ENCODE measurements around the gene OOEP. TPM values are rescaled to one million over a fixed set of nuclear protein-coding genes. Genes with fewer than 3 reads are reported as not detected.
"Not testable (repeated sequence)": the region's sequence is repeated elsewhere in the genome, so short reads cannot be mapped to it uniquely, and the experiment has no call there.

OOEP gene
- total and polyA plus RNA-seq, 2 donors, result 0.24 TPM; not detected in 1

DNA sequence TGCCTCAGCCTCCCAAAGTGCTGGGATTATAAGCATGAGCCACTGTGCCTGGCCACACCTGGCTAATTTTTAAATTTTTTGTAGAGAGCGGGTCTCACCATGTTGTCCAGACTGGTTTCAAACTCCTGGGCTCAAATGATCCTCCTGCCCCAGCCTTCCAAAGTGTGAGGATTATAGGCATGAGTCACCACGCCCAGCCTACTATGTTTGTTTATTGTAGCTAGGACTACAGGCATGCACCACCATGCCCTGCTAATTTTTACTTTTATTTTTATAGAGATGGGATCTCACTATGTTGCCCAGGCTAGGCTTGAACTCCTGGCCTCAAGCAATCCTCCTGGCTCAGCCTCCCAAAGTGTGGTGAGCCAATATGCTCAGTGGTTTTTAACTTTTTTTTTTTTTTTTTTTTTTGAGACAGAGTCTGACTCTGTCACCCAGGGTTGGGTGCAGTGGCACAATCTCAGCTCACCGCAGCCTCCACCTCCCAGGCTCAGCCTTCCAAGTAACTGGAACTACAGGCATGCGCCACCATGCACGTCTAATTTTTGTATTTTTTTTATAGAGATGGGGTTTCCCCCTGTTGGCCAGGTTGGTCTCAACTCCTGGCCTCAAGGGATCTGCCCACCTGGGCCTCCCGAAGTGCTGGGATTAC is 12.9 kb upstream of the OOEP start:
- no peak for DNase-seq (ENCODE audit: extremely low spot score)
- 87% methylated on average over 6 of the region's 6 CpGs for WGBS
- H3K4me1 ChIP-seq (ENCODE audit: insufficient read depth), result no peaks in the 10 kb centered on the region
- H3K36me3 ChIP-seq (ENCODE audit: insufficient read depth), result no peaks in the 10 kb centered on the region
- H3K4me3 ChIP-seq (ENCODE audit: low read depth, low read length), result no peak overlapping the region
- no peak overlapping the region for H3K27ac ChIP-seq (ENCODE audit: low read depth)

DNA sequence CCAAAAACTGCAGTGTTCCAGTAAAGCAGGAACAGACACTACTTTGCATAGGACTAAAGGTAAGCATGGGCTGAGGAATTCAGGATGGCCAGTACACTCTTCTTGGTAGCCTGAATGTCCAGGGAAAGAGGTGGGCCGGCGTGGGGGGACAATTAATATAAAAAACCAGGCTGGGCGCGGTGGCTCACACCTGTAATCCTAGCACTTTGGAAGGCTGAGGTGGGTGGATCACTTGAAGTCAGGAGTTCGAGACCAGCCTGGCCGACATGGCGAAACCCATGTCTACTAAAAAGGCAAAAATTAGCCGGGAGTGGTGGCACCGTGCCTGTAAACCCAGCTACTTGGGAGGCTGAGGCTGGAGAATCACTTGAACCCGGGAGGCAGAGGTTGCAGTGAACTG is 11.8 kb upstream of the OOEP start:
- 95% methylated on average over 10 of the region's 10 CpGs for WGBS
- not testable (repeated sequence) for H3K36me3 ChIP-seq (ENCODE audit: insufficient read depth); H3K4me3 ChIP-seq (ENCODE audit: low read depth, low read length); DNase-seq (ENCODE audit: extremely low spot score); H3K4me1 ChIP-seq (ENCODE audit: insufficient read depth); H3K27ac ChIP-seq (ENCODE audit: low read depth)

DNA sequence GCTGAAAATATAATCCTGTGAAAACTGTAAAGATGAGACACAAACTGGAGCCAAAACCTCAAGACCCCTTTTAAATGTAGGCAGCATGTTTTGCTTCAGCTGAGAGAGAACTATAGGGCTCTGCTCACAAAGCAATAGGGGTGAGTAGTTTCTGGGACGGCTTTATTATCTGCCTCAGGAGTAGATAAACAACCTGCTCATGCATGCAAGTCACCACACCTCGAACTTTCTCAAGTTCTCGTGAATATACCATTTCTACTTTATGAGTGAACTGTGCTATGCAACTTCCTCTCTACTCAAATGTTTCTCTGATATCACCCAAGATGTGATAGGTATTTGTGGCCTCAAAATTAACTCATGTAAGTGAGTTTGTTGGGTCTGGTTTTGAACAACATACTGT is 7.5 kb upstream of the OOEP start:
- H3K36me3 ChIP-seq (ENCODE audit: insufficient read depth), result no peaks in the 10 kb centered on the region
- WGBS, result 36% methylated on average over 3 of the region's 3 CpGs
- H3K4me1 ChIP-seq (ENCODE audit: insufficient read depth), result no peaks in the 10 kb centered on the region
- no peak overlapping the region for H3K4me3 ChIP-seq (ENCODE audit: low read depth, low read length)
- no peak overlapping the region for H3K27ac ChIP-seq (ENCODE audit: low read depth)
- no peak for DNase-seq (ENCODE audit: extremely low spot score)

DNA sequence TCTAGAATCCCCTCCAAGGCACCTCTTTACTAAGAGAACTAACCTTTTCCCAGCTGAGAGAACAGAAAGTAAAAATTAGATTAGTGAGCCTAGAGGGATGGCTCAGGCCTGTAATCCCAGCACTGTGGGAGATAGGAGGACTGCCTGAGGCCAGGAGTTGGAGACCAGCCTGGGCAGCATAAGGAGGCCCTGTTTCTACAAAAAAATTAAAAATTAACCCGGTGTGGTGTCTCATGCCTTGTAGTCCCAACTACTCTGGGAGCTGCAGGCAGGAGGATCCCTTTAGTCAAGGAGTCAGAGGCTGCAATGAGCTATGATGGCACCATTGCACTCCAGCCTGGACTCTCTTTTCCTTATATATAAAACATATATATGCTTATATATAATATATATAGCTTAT is 5.5 kb upstream of the OOEP start:
- DNase-seq (ENCODE audit: extremely low spot score), result no peak
- H3K4me3 ChIP-seq (ENCODE audit: low read depth, low read length), result no peak overlapping the region
- H3K4me1 ChIP-seq (ENCODE audit: insufficient read depth), result no peaks in the 10 kb centered on the region
- H3K36me3 ChIP-seq (ENCODE audit: insufficient read depth), result no peaks in the 10 kb centered on the region
- WGBS, result 78% methylated on average over 1 of the region's 1 CpG
- no peak overlapping the region for H3K27ac ChIP-seq (ENCODE audit: low read depth)

DNA sequence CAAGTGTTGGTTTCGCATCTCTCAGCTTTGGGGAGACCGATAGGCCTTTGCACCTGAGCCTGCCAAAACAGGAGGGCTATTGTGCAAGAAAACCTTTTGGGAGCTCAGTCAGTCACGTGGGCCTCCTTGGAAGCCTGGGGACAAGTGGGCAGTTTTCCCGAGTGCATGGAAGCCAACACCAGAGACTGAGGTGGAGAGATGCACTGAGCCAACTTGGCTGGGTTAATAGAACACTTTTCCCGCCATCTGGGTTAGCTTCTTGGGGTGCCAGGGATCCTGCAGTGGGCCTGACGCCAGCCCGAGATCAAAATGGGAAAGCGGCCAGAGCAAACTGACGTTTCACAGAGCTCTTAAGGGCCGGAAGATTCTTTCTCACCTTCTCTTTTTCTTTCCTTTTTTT is 2.8 kb upstream of the OOEP start:
- no peak for DNase-seq (ENCODE audit: extremely low spot score)
- 74% methylated on average over 10 of the region's 10 CpGs for WGBS
- Histone ChIP-seq H3K4me3 (ENCODE audit: low read depth, low read length) (no peak overlapping the region), H3K36me3 (ENCODE audit: insufficient read depth) (no peaks in the 10 kb centered on the region), H3K4me1 (ENCODE audit: insufficient read depth) (no peaks in the 10 kb centered on the region), H3K27ac (ENCODE audit: low read depth) (no peak overlapping the region)

DNA sequence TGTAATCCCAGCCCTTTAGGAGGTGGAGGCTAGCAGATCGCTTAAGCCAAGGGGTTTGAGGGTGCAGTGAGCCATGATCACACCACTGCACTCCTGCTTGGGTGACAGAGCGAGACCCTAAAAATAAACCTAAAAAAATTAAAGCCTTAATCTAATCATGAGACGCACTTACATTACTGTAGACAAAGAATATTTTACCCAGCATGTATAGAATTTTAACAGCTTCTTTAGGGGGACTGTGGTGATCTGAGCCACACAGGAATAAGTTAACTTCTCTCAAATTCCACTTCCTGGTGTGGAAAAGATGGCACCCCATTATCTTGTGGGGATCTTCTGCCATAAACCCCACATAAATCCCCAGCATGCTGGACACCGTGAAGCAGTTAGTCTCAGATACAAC is 2.3 kb upstream of the OOEP start:
- H3K27ac ChIP-seq (ENCODE audit: low read depth), result no peak overlapping the region
- 98% methylated on average over 4 of the region's 4 CpGs for WGBS
- H3K4me3 ChIP-seq (ENCODE audit: low read depth, low read length), result no peak overlapping the region
- no peak for DNase-seq (ENCODE audit: extremely low spot score)
- H3K4me1 ChIP-seq (ENCODE audit: insufficient read depth), result no peaks in the 10 kb centered on the region
- no peaks in the 10 kb centered on the region for H3K36me3 ChIP-seq (ENCODE audit: insufficient read depth)

DNA sequence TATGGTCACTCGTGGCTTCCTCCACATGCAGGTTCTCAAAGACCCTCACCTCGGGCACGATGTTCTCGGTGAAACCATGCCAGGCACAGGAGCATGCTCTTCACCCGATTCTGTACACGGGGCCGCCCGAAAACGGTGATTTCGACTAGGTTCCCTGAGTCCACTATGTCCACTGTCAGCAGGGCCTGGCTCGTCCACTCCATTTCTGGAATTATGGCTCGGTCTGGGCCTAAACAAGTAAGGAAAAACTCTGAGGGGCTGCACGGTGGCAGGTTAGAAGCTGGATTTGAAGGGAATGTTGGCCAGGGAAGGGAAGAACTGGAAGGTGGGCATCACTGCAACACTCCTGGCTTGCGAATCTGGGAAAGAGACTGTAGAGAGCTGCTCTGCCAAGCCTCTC is 540 bp downstream of the OOEP start:
- Histone ChIP-seq H3K4me3 (ENCODE audit: low read depth, low read length) (no peak overlapping the region), H3K36me3 (ENCODE audit: insufficient read depth) (no peaks in the 10 kb centered on the region), H3K27ac (ENCODE audit: low read depth) (no peak overlapping the region), H3K4me1 (ENCODE audit: insufficient read depth) (no peaks in the 10 kb centered on the region)
- WGBS, result 95% methylated on average over 14 of the region's 14 CpGs
- no peak for DNase-seq (ENCODE audit: extremely low spot score)

DNA sequence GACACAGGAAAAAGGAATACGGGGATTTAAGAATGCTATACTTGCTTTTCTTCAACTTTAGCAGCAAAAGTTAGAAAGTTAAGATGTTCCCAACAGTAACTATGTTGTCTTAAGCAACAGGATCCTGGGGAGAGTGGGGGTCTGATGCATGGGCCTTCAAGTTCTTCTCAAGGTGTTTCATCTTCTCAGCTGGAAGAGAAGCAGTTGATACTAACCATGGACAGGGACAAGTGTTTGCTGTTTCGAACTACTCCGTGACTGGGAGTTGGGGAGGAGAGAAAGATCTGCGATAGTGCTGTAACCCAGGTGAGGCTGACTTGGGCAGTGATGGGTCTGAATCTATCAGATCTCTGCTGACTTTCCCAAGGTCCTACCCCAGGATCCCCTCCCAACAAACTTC is 1.0 kb downstream of the OOEP start:
- Histone ChIP-seq H3K4me1 (ENCODE audit: insufficient read depth) (no peaks in the 10 kb centered on the region), H3K27ac (ENCODE audit: low read depth) (no peak overlapping the region), H3K4me3 (ENCODE audit: low read depth, low read length) (no peak overlapping the region), H3K36me3 (ENCODE audit: insufficient read depth) (no peaks in the 10 kb centered on the region)
- no peak for DNase-seq (ENCODE audit: extremely low spot score)
- WGBS, result 87% methylated on average over 4 of the region's 4 CpGs

DNA sequence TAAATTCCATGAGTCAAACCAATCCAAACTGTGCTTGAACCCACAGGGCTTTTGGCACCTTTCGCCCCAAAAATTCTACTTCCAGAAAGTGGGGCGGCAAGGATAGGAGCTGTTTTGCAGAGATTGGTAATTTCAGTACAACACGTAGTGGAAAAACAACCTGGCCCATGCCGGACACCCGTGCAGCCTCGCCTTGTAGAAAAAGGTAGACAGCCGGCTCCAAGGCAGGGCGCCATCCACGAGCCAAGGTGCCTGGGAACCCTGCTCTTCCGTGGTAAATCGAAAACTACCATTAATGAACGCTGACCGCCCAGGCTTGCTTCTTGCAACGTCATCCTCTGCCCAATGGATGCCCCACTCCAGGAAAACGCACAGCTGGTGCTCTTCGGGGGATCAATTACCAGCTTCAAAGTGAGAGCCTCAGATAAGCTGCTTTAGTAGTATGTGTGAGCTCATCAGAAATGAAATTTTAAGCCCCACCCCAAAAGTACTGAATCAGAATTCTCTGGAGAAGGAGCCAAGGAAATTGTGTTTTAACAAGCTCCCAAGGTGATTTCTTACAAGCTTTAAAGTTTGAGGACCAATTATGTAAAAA is 1.8 kb downstream of the OOEP start:
- no peak overlapping the region for H3K27ac ChIP-seq (ENCODE audit: low read depth)
- H3K36me3 ChIP-seq (ENCODE audit: insufficient read depth), result no peaks in the 10 kb centered on the region
- 75% methylated on average over 16 of the region's 16 CpGs for WGBS

DNA sequence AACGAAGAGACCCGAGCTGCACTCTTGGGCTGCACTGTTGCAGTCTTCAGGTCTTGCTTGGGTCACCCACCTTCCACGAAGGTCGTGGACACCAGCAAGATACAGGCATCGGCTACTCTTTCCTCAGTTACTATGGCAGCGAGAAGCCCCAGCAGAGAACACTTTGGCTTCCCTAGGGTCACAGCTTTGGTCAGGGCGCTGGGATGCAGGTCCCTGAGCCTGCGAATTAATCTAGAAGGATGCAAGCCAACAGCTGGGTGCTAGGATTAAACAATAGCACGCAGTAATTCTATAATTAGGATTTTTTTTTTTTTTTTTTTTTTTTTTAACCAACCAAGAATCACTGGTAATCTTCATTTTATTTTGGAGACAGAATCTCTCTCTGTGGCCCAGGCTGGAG is 5.1 kb downstream of the OOEP start:
- no peak overlapping the region for H3K27ac ChIP-seq (ENCODE audit: low read depth)
- no peaks in the 10 kb centered on the region for H3K4me1 ChIP-seq (ENCODE audit: insufficient read depth)
- DNase-seq (ENCODE audit: extremely low spot score), result no peak
- 92% methylated on average over 9 of the region's 9 CpGs for WGBS
- H3K36me3 ChIP-seq (ENCODE audit: insufficient read depth), result no peaks in the 10 kb centered on the region
- H3K4me3 ChIP-seq (ENCODE audit: low read depth, low read length), result no peak overlapping the region

More for the DNA sequence above, 1.8 kb downstream of the OOEP start:
- DNase-seq (ENCODE audit: extremely low spot score), result no peak
- H3K4me1 ChIP-seq (ENCODE audit: insufficient read depth), result no peaks in the 10 kb centered on the region
- no peak overlapping the region for H3K4me3 ChIP-seq (ENCODE audit: low read depth, low read length)

DNA sequence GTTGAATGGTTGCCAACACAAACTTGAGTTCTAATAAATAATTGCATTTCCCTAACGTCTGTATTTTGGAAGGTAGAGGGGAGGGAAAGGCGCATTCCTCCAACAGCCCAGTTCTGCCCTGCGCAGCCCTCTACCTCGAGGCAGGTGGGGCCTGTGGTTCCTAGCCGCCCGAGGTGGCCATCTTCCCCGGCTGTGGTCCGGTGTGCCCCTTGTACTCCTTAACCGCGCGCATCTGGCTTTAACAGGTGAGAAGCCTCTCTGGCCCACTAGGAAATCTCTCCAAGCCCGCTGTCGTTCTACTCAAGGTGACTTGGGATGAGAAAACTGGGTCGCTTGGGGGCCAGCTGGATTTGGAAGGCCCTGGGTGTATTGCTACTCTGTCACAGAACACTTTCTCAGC is 5.6 kb downstream of the OOEP start:
- 88% methylated on average over 14 of the region's 14 CpGs for WGBS
- no peak overlapping the region for H3K4me3 ChIP-seq (ENCODE audit: low read depth, low read length)
- H3K27ac ChIP-seq (ENCODE audit: low read depth), result no peak overlapping the region
- DNase-seq (ENCODE audit: extremely low spot score), result no peak
- no peaks in the 10 kb centered on the region for H3K36me3 ChIP-seq (ENCODE audit: insufficient read depth)
- no peaks in the 10 kb centered on the region for H3K4me1 ChIP-seq (ENCODE audit: insufficient read depth)

DNA sequence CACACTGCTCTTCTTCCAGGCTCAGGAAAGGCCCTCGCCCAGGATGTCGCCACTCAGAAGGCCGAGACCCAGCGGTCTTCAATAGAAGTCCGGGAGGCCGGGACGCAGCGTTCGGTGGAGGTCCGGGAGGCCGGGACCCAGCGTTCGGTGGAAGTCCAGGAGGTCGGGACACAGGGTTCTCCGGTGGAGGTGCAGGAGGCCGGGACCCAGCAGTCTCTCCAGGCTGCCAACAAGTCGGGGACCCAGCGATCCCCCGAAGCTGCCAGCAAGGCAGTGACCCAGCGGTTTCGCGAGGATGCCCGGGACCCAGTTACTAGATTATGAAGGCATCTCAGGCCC is 6.2 kb downstream of the OOEP start:
- 95% methylated on average over 23 of the region's 23 CpGs for WGBS
- Histone ChIP-seq H3K4me1 (ENCODE audit: insufficient read depth) (no peaks in the 10 kb centered on the region), H3K27ac (ENCODE audit: low read depth) (no peak overlapping the region), H3K36me3 (ENCODE audit: insufficient read depth) (no peaks in the 10 kb centered on the region), H3K4me3 (ENCODE audit: low read depth, low read length) (no peak overlapping the region)
- no peak for DNase-seq (ENCODE audit: extremely low spot score)

DNA sequence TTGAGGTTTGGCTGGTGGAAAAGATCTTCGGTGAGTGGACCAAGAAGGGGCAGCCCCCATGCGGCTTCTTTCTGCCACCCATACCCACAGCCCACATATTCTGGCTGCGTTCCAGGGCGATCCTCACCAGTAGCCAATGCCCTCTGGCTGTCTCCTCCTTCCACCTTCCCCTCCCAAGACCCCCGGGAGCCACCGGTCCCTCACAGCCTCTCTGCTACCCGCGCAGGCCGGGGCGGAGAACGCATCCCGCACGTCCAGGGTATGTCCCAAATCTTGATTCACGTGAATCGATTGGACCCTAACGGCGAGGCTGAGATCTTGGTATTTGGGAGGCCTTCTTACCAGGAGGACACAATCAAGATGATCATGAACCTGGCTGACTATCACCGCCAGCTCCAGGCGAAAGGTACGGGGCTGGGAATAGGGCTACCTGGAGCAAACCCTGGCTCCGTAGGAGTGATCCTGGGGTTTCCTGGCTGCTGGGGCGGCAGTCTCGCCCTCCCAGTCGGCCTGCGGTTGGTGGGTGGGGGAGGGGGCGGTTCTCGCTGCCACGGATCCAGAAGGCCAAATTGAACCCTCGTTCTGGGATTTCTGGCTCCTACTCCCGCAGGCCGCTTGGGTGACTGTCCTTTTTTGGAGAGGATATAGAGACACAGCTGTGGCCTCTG is 6.7 kb downstream of the OOEP start:
- no peak overlapping the region for H3K4me3 ChIP-seq (ENCODE audit: low read depth, low read length)
- DNase-seq (ENCODE audit: extremely low spot score), result no peak
- H3K27ac ChIP-seq (ENCODE audit: low read depth), result no peak overlapping the region
- H3K36me3 ChIP-seq (ENCODE audit: insufficient read depth), result no peaks in the 10 kb centered on the region
- H3K4me1 ChIP-seq (ENCODE audit: insufficient read depth), result no peaks in the 10 kb centered on the region
- 94% methylated on average over 31 of the region's 31 CpGs for WGBS

DNA sequence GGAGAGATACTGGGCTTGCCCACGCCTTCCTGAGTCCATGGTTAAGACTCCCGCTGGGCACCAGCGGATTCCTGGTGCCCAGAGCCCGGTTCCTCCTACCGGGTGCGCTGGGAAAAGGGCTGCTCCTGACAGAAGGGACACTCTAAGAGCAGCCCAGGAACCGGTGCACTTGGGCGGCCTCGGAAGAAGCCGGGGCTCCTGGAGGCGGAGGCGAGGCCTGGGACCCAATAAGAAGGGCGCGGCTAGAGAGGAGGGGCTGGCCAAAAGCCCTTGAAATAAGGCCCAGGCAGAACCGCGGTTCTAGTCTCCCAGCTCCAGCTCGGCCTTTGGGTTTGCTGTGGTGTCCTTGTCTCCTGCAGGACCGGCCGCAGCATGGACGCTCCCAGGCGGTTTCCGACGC is 7.3 kb downstream of the OOEP start, which contains the start of gene KHDC3L:
Gene KHDC3L, plus strand, starts transcription at position 301 of the 400 bp plus-strand sequence. Its CDS starts 72 bp downstream, at position 373.
- H3K27ac ChIP-seq (ENCODE audit: low read depth), result no peak within 1 kb of the TSS
- no peak for DNase-seq (ENCODE audit: extremely low spot score)
- H3K4me1 ChIP-seq (ENCODE audit: insufficient read depth), result no peaks in the 10 kb centered on the region
- 91% methylated on average over 23 of the region's 23 CpGs for WGBS
- H3K36me3 ChIP-seq (ENCODE audit: insufficient read depth), result no peaks in the 10 kb centered on the region
- H3K4me3 ChIP-seq (ENCODE audit: low read depth, low read length), result no peak within 1 kb of the TSS

All from urinary bladder (tissue), 4 donors.